Activated T-cell treated with anti-CD3 and anti-CD28 coated beads for 1 hour (primary cell): Measurements from ENCODE around the gene ZDHHC21.

ENCODE experiments used
- DNase-seq: peaks from one replicate; pipeline ENCODE4 v3.0.0-alpha.2; 2020; ENCODE audit warnings: low read depth

Gene ZDHHC21

GRCh38 chr9:14608540-14608939, 84.7 kb downstream of the ZDHHC21 start:
- DNase-seq = no peak

GRCh38 chr9:14597171-14597799, 95.9 kb downstream of the ZDHHC21 start:
- DNase-seq = no peak

GRCh38 chr9:14593406-14593805, 99.8 kb downstream of the ZDHHC21 start:
- no peak for DNase-seq

- DNase-seq = no peak
Observed at GRCh38 chr9:14591411-14591810, 101.8 kb downstream of the ZDHHC21 start.

- DNase-seq = no peak
Observed at GRCh38 chr9:14585730-14586473, 107.3 kb downstream of the ZDHHC21 start.

- no peak for DNase-seq
Observed at GRCh38 chr9:14584571-14584970, 108.7 kb downstream of the ZDHHC21 start.

- no peak for DNase-seq
Observed at GRCh38 chr9:14578030-14578429, 115.2 kb downstream of the ZDHHC21 start.

- no peak for DNase-seq
Observed at GRCh38 chr9:14574173-14574572, 119.1 kb downstream of the ZDHHC21 start.

- DNase-seq = no peak
Observed at GRCh38 chr9:14573319-14573718, 119.9 kb downstream of the ZDHHC21 start.

- DNase-seq = no peak
Observed at GRCh38 chr9:14565352-14566016, 127.7 kb downstream of the ZDHHC21 start.

- DNase-seq = no peak
Observed at GRCh38 chr9:14563902-14564624, 129.2 kb downstream of the ZDHHC21 start.

GRCh38 chr9:14561929-14562405, 131.3 kb downstream of the ZDHHC21 start:
- DNase-seq = no peak
